Adipocyte (in vitro differentiated cells): Measurements from ENCODE around the gene GTF3C5.
"Not testable (repeated sequence)": the region's sequence is repeated elsewhere in the genome, so short reads cannot be mapped to it uniquely, and the experiment has no call there.

ENCODE experiments used
- DNase-seq: peaks from one replicate; pipeline ENCODE4 v3.0.0-alpha.2; 2015; ENCODE audit warnings: low read depth
- H3K27me3 ChIP-seq: replicated peaks from 2 replicates; pipeline ENCODE4 v1.7.0; 2013; ENCODE audit warnings: mild to moderate bottlenecking, low read length, moderate library complexity; ENCODE audit not compliant: control insufficient read depth, insufficient read depth
- H3K36me3 ChIP-seq: 2 replicates; pipeline ENCODE4 v1.7.0; 2013; ENCODE audit warnings: low read length, mild to moderate bottlenecking, moderate library complexity; ENCODE audit not compliant: control insufficient read depth, insufficient read depth, severe bottlenecking
- H3K4me1 ChIP-seq: 2 replicates; pipeline ENCODE4 v1.7.0; 2013; ENCODE audit warnings: mild to moderate bottlenecking, low read length, moderate library complexity; ENCODE audit not compliant: control insufficient read depth, insufficient read depth
- H3K4me3 ChIP-seq: 2 replicates; pipeline ENCODE4 v1.7.0; 2013; ENCODE audit warnings: mild to moderate bottlenecking, low read length, moderate library complexity
- H3K9ac ChIP-seq: 2 replicates; pipeline ENCODE4 v1.7.0; 2013; ENCODE audit warnings: mild to moderate bottlenecking, low read length, moderate library complexity
- H3K9me3 ChIP-seq: 2 replicates; pipeline ENCODE4 v1.7.0; 2013; ENCODE audit warnings: mild to moderate bottlenecking, low read length, moderate library complexity; ENCODE audit not compliant: control insufficient read depth

Gene GTF3C5

GRCh38 chr9:133058071-133058470 lies 27.3 kb downstream of the GTF3C5 start:
- no peak for DNase-seq
- no peak overlapping the region for H3K4me3 ChIP-seq
- H3K27me3 ChIP-seq, result no peaks in the 10 kb centered on the region
- no peak overlapping the region for H3K9ac ChIP-seq
- H3K4me1 ChIP-seq, result peaks cover 8% of the 10 kb centered on the region
- no peaks in the 10 kb centered on the region for H3K9me3 ChIP-seq
- H3K36me3 ChIP-seq, result peaks cover 45% of the 10 kb centered on the region

- no peaks in the 10 kb centered on the region for H3K9me3 ChIP-seq
- no peaks in the 10 kb centered on the region for H3K27me3 ChIP-seq
- no peak overlapping the region for H3K9ac ChIP-seq
- no peak for DNase-seq
- no peak overlapping the region for H3K4me3 ChIP-seq
- H3K4me1 ChIP-seq, result peaks cover 8% of the 10 kb centered on the region
- H3K36me3 ChIP-seq, result peaks cover 40% of the 10 kb centered on the region
These were observed 27.9 kb downstream of the GTF3C5 start for GRCh38 chr9:133058550-133059320.

- H3K4me3 ChIP-seq, result no peak overlapping the region
- H3K36me3 ChIP-seq, result peaks cover 31% of the 10 kb centered on the region
- H3K27me3 ChIP-seq, result no peaks in the 10 kb centered on the region
- no peak overlapping the region for H3K9ac ChIP-seq
- DNase-seq, result no peak
- H3K4me1 ChIP-seq, result peaks cover 8% of the 10 kb centered on the region
- no peaks in the 10 kb centered on the region for H3K9me3 ChIP-seq
These were observed 28.8 kb downstream of the GTF3C5 start for GRCh38 chr9:133059623-133060022.

GRCh38 chr9:133060417-133060841 lies 29.6 kb downstream of the GTF3C5 start:
- peaks cover 6% of the 10 kb centered on the region for H3K4me1 ChIP-seq
- no peak overlapping the region for H3K4me3 ChIP-seq
- no peak overlapping the region for H3K9ac ChIP-seq
- peaks cover 24% of the 10 kb centered on the region for H3K36me3 ChIP-seq
- no peak for DNase-seq
- no peaks in the 10 kb centered on the region for H3K27me3 ChIP-seq
- no peaks in the 10 kb centered on the region for H3K9me3 ChIP-seq

GRCh38 chr9:133061019-133061763 lies 30.4 kb downstream of the GTF3C5 start:
- H3K4me1 ChIP-seq, H3K9me3 ChIP-seq, DNase-seq, H3K9ac ChIP-seq, H3K4me3 ChIP-seq, H3K27me3 ChIP-seq: not testable (repeated sequence)
- peaks cover 16% of the 10 kb centered on the region for H3K36me3 ChIP-seq

- DNase-seq, H3K9me3 ChIP-seq: not testable (repeated sequence)
- H3K36me3 ChIP-seq, result peaks cover 11% of the 10 kb centered on the region
These were observed 31.0 kb downstream of the GTF3C5 start, which contains the start of gene CEL for GRCh38 chr9:133061764-133062145. TSS of gene CEL (plus strand) at chr9:133061981. CDS start at chr9:133062003, 22 bp downstream.

GRCh38 chr9:133062569-133062968 lies 31.8 kb downstream of the GTF3C5 start:
- H3K27me3 ChIP-seq, H3K36me3 ChIP-seq, H3K9ac ChIP-seq, H3K4me3 ChIP-seq, DNase-seq, H3K4me1 ChIP-seq, H3K9me3 ChIP-seq: not testable (repeated sequence)

More at GRCh38 chr9:133061764-133062145, 31.0 kb downstream of the GTF3C5 start, which contains the start of gene CEL:
- H3K4me1 ChIP-seq, H3K4me3 ChIP-seq, H3K27me3 ChIP-seq, H3K9ac ChIP-seq: not testable (repeated sequence)

- Histone ChIP-seq H3K27me3 (no peaks in the 10 kb centered on the region), H3K9ac (no peak overlapping the region), H3K36me3 (peaks cover 2% of the 10 kb centered on the region), H3K9me3 (no peaks in the 10 kb centered on the region), H3K4me3 (no peak overlapping the region), H3K4me1 (peaks cover 6% of the 10 kb centered on the region)
- DNase-seq, result no peak
These were observed 32.3 kb downstream of the GTF3C5 start for GRCh38 chr9:133063159-133063499.

GRCh38 chr9:133063500-133064231 lies 32.9 kb downstream of the GTF3C5 start:
- H3K4me3 ChIP-seq, result no peak overlapping the region
- H3K27me3 ChIP-seq, result no peaks in the 10 kb centered on the region
- H3K4me1 ChIP-seq, result peaks cover 6% of the 10 kb centered on the region
- no peak overlapping the region for H3K9ac ChIP-seq
- no peaks in the 10 kb centered on the region for H3K36me3 ChIP-seq
- no peak for DNase-seq
- H3K9me3 ChIP-seq, result no peaks in the 10 kb centered on the region

- H3K27me3 ChIP-seq, result no peaks in the 10 kb centered on the region
- no peak overlapping the region for H3K4me3 ChIP-seq
- no peaks in the 10 kb centered on the region for H3K9me3 ChIP-seq
- H3K4me1 ChIP-seq, result peaks cover 6% of the 10 kb centered on the region
- no peak for DNase-seq
- H3K9ac ChIP-seq, result no peak overlapping the region
- no peaks in the 10 kb centered on the region for H3K36me3 ChIP-seq
These were observed 33.7 kb downstream of the GTF3C5 start for GRCh38 chr9:133064241-133065069.
